Measurements from ENCODE around the gene NTF4. TPM values are rescaled to one million over a fixed set of nuclear protein-coding genes. Genes with fewer than 3 reads are reported as not detected.

The NTF4 gene
- total RNA-seq, 2 donors from 2014 or later: 5.0 to 8.9 TPM

- H3K27me3 ChIP-seq (ENCODE audit: control insufficient read depth, insufficient read depth, low read length, poor library complexity, severe bottlenecking): peaks cover 79% of the 10 kb centered on the region
- no peaks in the 10 kb centered on the region for H3K36me3 ChIP-seq (ENCODE audit: control insufficient read depth, insufficient read depth, low read length)
- Mint-ChIP-seq H3K27ac (no peak overlapping the region), H3K9me3 (peaks cover 10% of the 10 kb centered on the region), H3K4me1 (peaks cover 3% of the 10 kb centered on the region), H3K4me3 (no peak overlapping the region), H3K27me3 (ENCODE audit: insufficient read depth) (peaks cover 93% of the 10 kb centered on the region), H3K36me3 (ENCODE audit: low read depth) (peaks cover 2% of the 10 kb centered on the region)
- no peak for TF ChIP-seq CTCF (conservative IDR thresholded peaks at IDR 0.05)
- no peak overlapping the region for H3K9ac ChIP-seq (ENCODE audit: extremely low read depth, low read length, poor library complexity, severe bottlenecking)
- H3K27ac ChIP-seq (ENCODE audit: low read depth, low read length): no peak overlapping the region
- no peaks in the 10 kb centered on the region for H3K4me1 ChIP-seq (ENCODE audit: control insufficient read depth, insufficient read depth, low read length)
- WGBS, 2 experiments (ENCODE audit: insufficient coverage in 1 of 2, insufficient read length in 1 of 2): 92 to 96% methylated on average over 19 to 21 of the region's 21 CpGs
- no peak for DNase-seq
- no peak overlapping the region for H3K4me3 ChIP-seq (ENCODE audit: low read length)
- H3K9me3 ChIP-seq (ENCODE audit: control insufficient read depth, low read length): no peaks in the 10 kb centered on the region
Observed at GRCh38 chr19:49070416-49070815, 5.8 kb upstream of the NTF4 start.

GRCh38 chr19:49069026-49069425 is 4.4 kb upstream of the NTF4 start:
- H3K27me3 Mint-ChIP-seq (ENCODE audit: insufficient read depth): peaks cover 89% of the 10 kb centered on the region
- Histone ChIP-seq H3K9me3 (ENCODE audit: control insufficient read depth, low read length) (no peaks in the 10 kb centered on the region), H3K9ac (ENCODE audit: extremely low read depth, low read length, poor library complexity, severe bottlenecking) (no peak overlapping the region), H3K27me3 (ENCODE audit: control insufficient read depth, insufficient read depth, low read length, poor library complexity, severe bottlenecking) (peaks cover 75% of the 10 kb centered on the region), H3K27ac (ENCODE audit: low read depth, low read length) (no peak overlapping the region), H3K36me3 (ENCODE audit: control insufficient read depth, insufficient read depth, low read length) (no peaks in the 10 kb centered on the region), H3K4me3 (ENCODE audit: low read length) (no peak overlapping the region), H3K4me1 (ENCODE audit: control insufficient read depth, insufficient read depth, low read length) (no peaks in the 10 kb centered on the region)
- DNase-seq: no peak
- TF ChIP-seq CTCF (conservative IDR thresholded peaks at IDR 0.05): no peak
- H3K36me3 Mint-ChIP-seq (ENCODE audit: low read depth): peaks cover 2% of the 10 kb centered on the region
- peaks cover 4% of the 10 kb centered on the region for H3K4me1 Mint-ChIP-seq
- no peak overlapping the region for H3K27ac Mint-ChIP-seq
- WGBS, 2 experiments (ENCODE audit: insufficient coverage in 1 of 2, insufficient read length in 1 of 2): 86 to 90% methylated on average over 1 to 9 of the region's 9 CpGs
- H3K4me3 Mint-ChIP-seq: no peak overlapping the region
- peaks cover 10% of the 10 kb centered on the region for H3K9me3 Mint-ChIP-seq

- Mint-ChIP-seq H3K27me3 (ENCODE audit: insufficient read depth) (peaks cover 82% of the 10 kb centered on the region), H3K4me3 (no peak overlapping the region), H3K9me3 (peaks cover 9% of the 10 kb centered on the region), H3K27ac (no peak overlapping the region), H3K36me3 (ENCODE audit: low read depth) (peaks cover 2% of the 10 kb centered on the region), H3K4me1 (peaks cover 4% of the 10 kb centered on the region)
- Histone ChIP-seq H3K27ac (ENCODE audit: low read depth, low read length) (no peak overlapping the region), H3K27me3 (ENCODE audit: control insufficient read depth, insufficient read depth, low read length, poor library complexity, severe bottlenecking) (peaks cover 60% of the 10 kb centered on the region), H3K4me3 (ENCODE audit: low read length) (no peak overlapping the region), H3K9me3 (ENCODE audit: control insufficient read depth, low read length) (no peaks in the 10 kb centered on the region), H3K4me1 (ENCODE audit: control insufficient read depth, insufficient read depth, low read length) (no peaks in the 10 kb centered on the region), H3K36me3 (ENCODE audit: control insufficient read depth, insufficient read depth, low read length) (no peaks in the 10 kb centered on the region), H3K9ac (ENCODE audit: extremely low read depth, low read length, poor library complexity, severe bottlenecking) (no peak overlapping the region)
- no peak for TF ChIP-seq CTCF (conservative IDR thresholded peaks at IDR 0.05)
- 87% methylated on average over 3 of the region's 3 CpGs; no CpG with 5 or more reads in 1 of the 2 experiments for WGBS, 2 experiments (ENCODE audit: insufficient coverage in 1 of 2, insufficient read length in 1 of 2)
- no peak for DNase-seq
Observed at GRCh38 chr19:49067554-49067953, 2.9 kb upstream of the NTF4 start.
